Measurements from ENCODE around the gene CCDC149. TPM values are rescaled to one million over a fixed set of nuclear protein-coding genes. Genes with fewer than 3 reads are reported as not detected.

Gene CCDC149
- total and polyA plus RNA-seq, 2 of the 4 experiments (the other 2 are of a cell fraction): 6.7 to 7.0 TPM

- H3K4ac ChIP-seq (ENCODE audit: low read depth, low read length): peak within 1 kb of the TSS; percentile 75
- DNase-seq (peak; percentile 86), ATAC-seq (ENCODE audit: low read depth) (peak; percentile 100)
- CTCF ChIA-PET: interaction anchor here (0.7 kb wide), 1 partner anchor 61 kb away, joined by 3 read pairs; no protein-coding TSS in a partner anchor
- H3K4me1 ChIP-seq (ENCODE audit: control insufficient read depth, insufficient read depth, low read length): peaks cover 9% of the 10 kb centered on the region
- no peaks in the 10 kb centered on the region for H4K20me1 ChIP-seq (ENCODE audit: insufficient read depth, low read length)
- no peaks in the 10 kb centered on the region for H3K79me1 ChIP-seq (ENCODE audit: low read depth in 1 of 2, low read length in 2 of 2)
- H4K5ac ChIP-seq (ENCODE audit: low read depth, low read length): peak within 1 kb of the TSS; percentile 3; the same call in 1 of the 2 replicates
- in situ Hi-C loops (cut with MboI; ENCODE audit: low sequenced_read_pairs) (no loop called here), dilution Hi-C loops (cut with HindIII; ENCODE audit: low sequenced_read_pairs, unreplicated experiment) (no loop called here), intact Hi-C loops (cut with micrococcal nuclease) (loop anchor here (10.0 kb wide), 1 partner anchor 320 kb away; no protein-coding TSS in a partner anchor)
- no peaks in the 10 kb centered on the region; the same call in 1 of the 2 replicates for H3K27me3 ChIP-seq (ENCODE audit: control insufficient read depth, insufficient read depth, low read length)
- peak within 1 kb of the TSS; percentile 26 for H3K18ac ChIP-seq (ENCODE audit: low read depth, low read length)
- H2BK15ac ChIP-seq (ENCODE audit: low read depth, low read length): peak within 1 kb of the TSS; percentile 82; the same call in 2 of the 3 replicates
- TF ChIP-seq NFE2L2 (IDR thresholded peaks at IDR 0.05; ENCODE audit: low read depth, low read length) (no peak), ELK1 (IDR thresholded peaks at IDR 0.05; ENCODE audit: borderline replicate concordance, low read depth, low read length) (no peak), RFX5 (IDR thresholded peaks at IDR 0.05; ENCODE audit: low read depth, low read length) (no peak), MAZ (IDR thresholded peaks at IDR 0.05; ENCODE audit: borderline replicate concordance, low read depth, low read length) (peak; percentile 87; the same call in 1 of the 2 replicates)
- BruUV-seq (replicated peaks): no TSS peak
- peak within 1 kb of the TSS; percentile 70 for H3K14ac ChIP-seq (replicated peaks; ENCODE audit: low read depth, low read length)
- H3K56ac ChIP-seq (ENCODE audit: extremely low read depth, insufficient read depth, low read length): peak within 1 kb of the TSS; percentile 2; the same call in 1 of the 2 replicates
- H3K4me2 ChIP-seq (ENCODE audit: low read depth, low read length): peak within 1 kb of the TSS; percentile 54
- peak within 1 kb of the TSS; percentile 35; the same call in 1 of the 2 replicates for H3K27ac ChIP-seq (ENCODE audit: insufficient read depth, low read length)
- H4K91ac ChIP-seq (ENCODE audit: insufficient read depth, low read depth, low read length): peak within 1 kb of the TSS; percentile 75
- H3K9me1 ChIP-seq (ENCODE audit: insufficient read depth, low read length): peaks cover 8% of the 10 kb centered on the region
- peak within 1 kb of the TSS; percentile 18 to 81; a peak in 2 of 4 replicates for H4K8ac ChIP-seq (ENCODE audit: low read depth in 2 of 2, low read length in 2 of 2)
- no peaks in the 10 kb centered on the region for H3K9me3 ChIP-seq (ENCODE audit: control insufficient read depth, insufficient read depth, low read length)
- POLR2A ChIA-PET (ENCODE audit: unreplicated experiment): no interaction called here
- whole genome bisulfite sequencing, 2 experiments (ENCODE audit: extremely low coverage in 2 of 2, insufficient read length in 1 of 2): 60% methylated on average over 3 of the region's 21 CpGs; no CpG with 5 or more reads in 1 of the 2 experiments
- peak within 1 kb of the TSS; percentile 63; the same call in 1 of the 2 replicates for H2BK20ac ChIP-seq (ENCODE audit: low read depth, low read length)
- peak within 1 kb of the TSS; percentile 88; the same call in 1 of the 2 replicates for H2AK5ac ChIP-seq (ENCODE audit: low read depth, low read length)
- H2AK9ac ChIP-seq (replicated peaks; ENCODE audit: low read depth, low read length, poor library complexity): peak within 1 kb of the TSS; percentile 75
- H3K36me3 ChIP-seq (ENCODE audit: control insufficient read depth, insufficient read depth, low read length): no peaks in the 10 kb centered on the region; the same call in 1 of the 2 replicates
- peak within 1 kb of the TSS; percentile 90 for H2AFZ ChIP-seq (replicated peaks; ENCODE audit: low read length, poor library complexity)
- peak within 1 kb of the TSS; percentile 58 for H3K9ac ChIP-seq (ENCODE audit: low read depth, low read length)
- H2BK5ac ChIP-seq (ENCODE audit: low read depth, low read length, poor library complexity, severe bottlenecking): peak within 1 kb of the TSS; percentile 40
- H3K4me3 ChIP-seq (ENCODE audit: insufficient read depth, low read depth, low read length): peak within 1 kb of the TSS; percentile 26; the same call in 1 of the 2 replicates
- H3K23ac ChIP-seq (ENCODE audit: low read depth, low read length): peak within 1 kb of the TSS; percentile 67
- H2BK120ac ChIP-seq (ENCODE audit: low read depth, low read length): peak within 1 kb of the TSS; percentile 82
Measured at GRCh38 chr4:24794916-24795665, 117.8 kb downstream of the CCDC149 start, which contains the start of gene SOD3. Gene SOD3, plus strand, starts transcription at chr4:24795573. Its CDS starts 3,949 bp downstream, at chr4:24799522.

Measured in IMR-90 (cell line).